ENCODE measurements around the gene PALLD.

Gene PALLD

DNA sequence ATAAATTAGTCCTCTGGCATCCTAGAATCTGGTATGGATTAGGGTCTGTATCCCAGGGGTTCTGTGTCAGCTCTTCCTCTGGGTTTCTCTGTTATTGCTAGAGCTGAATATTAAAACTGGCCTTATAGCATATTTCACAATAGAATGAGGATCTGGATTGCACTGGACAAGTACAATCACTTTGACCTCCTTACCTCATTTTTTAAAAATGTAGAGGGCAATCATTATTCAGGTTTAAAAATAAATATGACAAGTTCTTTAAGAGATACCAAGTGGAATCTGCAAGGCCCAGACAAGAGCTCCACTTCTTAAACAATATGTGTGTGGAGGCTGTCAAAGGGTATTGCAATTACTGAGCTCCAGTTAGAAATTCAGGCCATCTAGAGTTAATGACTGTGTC, 1.4 kb downstream of the PALLD start:
- no peaks in the 10 kb centered on the region for H3K27me3 ChIP-seq (ENCODE audit: insufficient read depth, low read length)
- H3K36me3 ChIP-seq (ENCODE audit: insufficient read depth, low read length), result no peaks in the 10 kb centered on the region
- no peaks in the 10 kb centered on the region for H3K9me3 ChIP-seq (ENCODE audit: insufficient read depth, low read depth, low read length)
- H3K4me3 ChIP-seq (ENCODE audit: low read length), result no peak overlapping the region
- no peak overlapping the region for H3K27ac ChIP-seq (ENCODE audit: low read depth, low read length)
- H3K4me1 ChIP-seq (ENCODE audit: insufficient read depth, low read length), result peaks cover 13% of the 10 kb centered on the region; the same call in 1 of the 2 replicates
- H3K9ac ChIP-seq (ENCODE audit: low read depth, low read length), result no peak overlapping the region

DNA sequence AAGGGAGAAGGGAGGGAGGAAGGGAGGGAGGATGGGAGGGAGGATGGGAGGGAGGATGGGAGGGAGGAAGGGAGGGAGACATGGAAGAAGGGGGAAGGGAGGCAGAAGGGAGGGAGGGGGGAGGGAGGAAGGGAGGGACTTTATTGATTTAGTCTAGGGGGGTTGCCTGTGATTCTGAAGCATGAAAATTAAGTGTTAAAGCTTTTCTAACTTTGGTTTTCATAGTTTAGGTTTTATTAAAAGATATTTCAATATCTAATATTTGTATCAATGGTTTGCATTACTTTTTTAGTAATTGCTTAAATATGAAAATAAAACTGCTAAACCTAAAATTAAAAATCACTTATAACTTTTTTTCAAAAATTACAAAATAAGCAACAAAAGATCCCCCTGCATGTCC, 2.4 kb downstream of the PALLD start:
- Histone ChIP-seq H3K27me3 (ENCODE audit: insufficient read depth, low read length) (no peaks in the 10 kb centered on the region), H3K4me1 (ENCODE audit: insufficient read depth, low read length) (peaks cover 13% of the 10 kb centered on the region; the same call in 1 of the 2 replicates), H3K9me3 (ENCODE audit: insufficient read depth, low read depth, low read length) (no peaks in the 10 kb centered on the region), H3K27ac (ENCODE audit: low read depth, low read length) (no peak overlapping the region), H3K9ac (ENCODE audit: low read depth, low read length) (no peak overlapping the region), H3K4me3 (ENCODE audit: low read length) (no peak overlapping the region), H3K36me3 (ENCODE audit: insufficient read depth, low read length) (no peaks in the 10 kb centered on the region)

GRCh38 chr4:168501407-168501806, 4.6 kb downstream of the PALLD start:
- H3K4me3 ChIP-seq (ENCODE audit: low read length), result no peak overlapping the region
- H3K9ac ChIP-seq (ENCODE audit: low read depth, low read length), result no peak overlapping the region
- H3K4me1 ChIP-seq (ENCODE audit: insufficient read depth, low read length), result peaks cover 13% of the 10 kb centered on the region; the same call in 1 of the 2 replicates
- no peaks in the 10 kb centered on the region for H3K9me3 ChIP-seq (ENCODE audit: insufficient read depth, low read depth, low read length)
- WGBS, result 98% methylated on average over 3 of the region's 3 CpGs
- H3K27me3 ChIP-seq (ENCODE audit: insufficient read depth, low read length), result no peaks in the 10 kb centered on the region
- H3K27ac ChIP-seq (ENCODE audit: low read depth, low read length), result no peak overlapping the region
- no peaks in the 10 kb centered on the region for H3K36me3 ChIP-seq (ENCODE audit: insufficient read depth, low read length)

- no peaks in the 10 kb centered on the region for H3K27me3 ChIP-seq (ENCODE audit: insufficient read depth, low read length)
- no peaks in the 10 kb centered on the region for H3K36me3 ChIP-seq (ENCODE audit: insufficient read depth, low read length)
- H3K4me1 ChIP-seq (ENCODE audit: insufficient read depth, low read length), result peaks cover 10% of the 10 kb centered on the region; the same call in 1 of the 2 replicates
- 87% methylated on average over 6 of the region's 6 CpGs for WGBS
- no peak overlapping the region for H3K4me3 ChIP-seq (ENCODE audit: low read length)
- H3K27ac ChIP-seq (ENCODE audit: low read depth, low read length), result no peak overlapping the region
- no peaks in the 10 kb centered on the region for H3K9me3 ChIP-seq (ENCODE audit: insufficient read depth, low read depth, low read length)
- H3K9ac ChIP-seq (ENCODE audit: low read depth, low read length), result no peak overlapping the region
Observed at GRCh38 chr4:168502861-168503260, 6.0 kb downstream of the PALLD start.

DNA sequence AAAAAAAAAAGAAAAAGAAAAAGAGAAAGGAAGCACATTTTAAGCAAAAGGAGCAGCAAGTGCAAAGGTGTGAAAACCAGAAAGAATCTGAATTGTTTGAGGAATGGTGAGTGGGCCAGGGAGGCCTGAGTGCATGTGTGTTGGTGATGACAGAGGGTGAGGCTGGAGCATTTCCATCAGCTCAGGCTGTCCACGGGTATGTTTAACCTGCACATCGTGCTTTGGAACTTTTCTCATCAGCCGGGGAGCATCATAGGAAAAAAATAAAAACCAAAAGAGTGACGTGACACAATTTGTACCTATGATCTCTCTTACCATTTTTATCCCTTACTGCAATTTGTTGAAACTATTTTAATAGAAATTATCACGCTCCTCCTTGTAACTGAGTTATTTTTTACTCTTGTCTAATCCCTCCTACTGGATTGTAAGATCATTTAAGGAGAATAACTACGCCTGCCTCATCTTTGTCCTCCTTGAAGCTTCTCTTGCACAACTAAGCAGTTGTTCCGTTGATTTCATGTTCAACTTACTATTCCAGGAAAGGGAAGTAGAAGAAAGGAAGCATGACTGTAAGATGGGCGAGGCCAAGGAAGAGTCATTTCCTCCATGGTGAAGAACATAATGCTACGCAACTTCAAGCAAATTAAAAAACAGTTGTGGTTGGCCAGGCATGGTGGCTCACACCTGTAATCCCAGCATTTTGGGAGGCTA, 7.0 kb downstream of the PALLD start:
- Histone ChIP-seq H3K9ac (ENCODE audit: low read depth, low read length) (no peak overlapping the region), H3K27me3 (ENCODE audit: insufficient read depth, low read length) (no peaks in the 10 kb centered on the region), H3K36me3 (ENCODE audit: insufficient read depth, low read length) (no peaks in the 10 kb centered on the region), H3K4me3 (ENCODE audit: low read length) (no peak overlapping the region), H3K4me1 (ENCODE audit: insufficient read depth, low read length) (peaks cover 10% of the 10 kb centered on the region; the same call in 1 of the 2 replicates), H3K27ac (ENCODE audit: low read depth, low read length) (no peak overlapping the region), H3K9me3 (ENCODE audit: insufficient read depth, low read depth, low read length) (no peaks in the 10 kb centered on the region)
- WGBS, result 94% methylated on average over 9 of the region's 9 CpGs

GRCh38 chr4:168504526-168504925, 7.7 kb downstream of the PALLD start:
- Histone ChIP-seq H3K27ac (ENCODE audit: low read depth, low read length) (no peak overlapping the region), H3K4me1 (ENCODE audit: insufficient read depth, low read length) (peaks cover 7% of the 10 kb centered on the region; the same call in 1 of the 2 replicates), H3K9ac (ENCODE audit: low read depth, low read length) (no peak overlapping the region), H3K27me3 (ENCODE audit: insufficient read depth, low read length) (no peaks in the 10 kb centered on the region), H3K36me3 (ENCODE audit: insufficient read depth, low read length) (no peaks in the 10 kb centered on the region), H3K9me3 (ENCODE audit: insufficient read depth, low read depth, low read length) (no peaks in the 10 kb centered on the region), H3K4me3 (ENCODE audit: low read length) (no peak overlapping the region)
- WGBS, result 75% methylated on average over 3 of the region's 3 CpGs

- Histone ChIP-seq H3K4me3 (ENCODE audit: low read length) (no peak overlapping the region), H3K9me3 (ENCODE audit: insufficient read depth, low read depth, low read length) (no peaks in the 10 kb centered on the region), H3K9ac (ENCODE audit: low read depth, low read length) (no peak overlapping the region), H3K27me3 (ENCODE audit: insufficient read depth, low read length) (no peaks in the 10 kb centered on the region), H3K4me1 (ENCODE audit: insufficient read depth, low read length) (no peaks in the 10 kb centered on the region), H3K27ac (ENCODE audit: low read depth, low read length) (no peak overlapping the region), H3K36me3 (ENCODE audit: insufficient read depth, low read length) (no peaks in the 10 kb centered on the region)
- WGBS, result 83% methylated on average over 1 of the region's 1 CpG
Observed at GRCh38 chr4:168506014-168506413, 9.2 kb downstream of the PALLD start.

GRCh38 chr4:168507178-168507815, 10.4 kb downstream of the PALLD start:
- 83% methylated on average over 7 of the region's 7 CpGs for WGBS
- H3K27ac ChIP-seq (ENCODE audit: low read depth, low read length), result no peak overlapping the region

DNA sequence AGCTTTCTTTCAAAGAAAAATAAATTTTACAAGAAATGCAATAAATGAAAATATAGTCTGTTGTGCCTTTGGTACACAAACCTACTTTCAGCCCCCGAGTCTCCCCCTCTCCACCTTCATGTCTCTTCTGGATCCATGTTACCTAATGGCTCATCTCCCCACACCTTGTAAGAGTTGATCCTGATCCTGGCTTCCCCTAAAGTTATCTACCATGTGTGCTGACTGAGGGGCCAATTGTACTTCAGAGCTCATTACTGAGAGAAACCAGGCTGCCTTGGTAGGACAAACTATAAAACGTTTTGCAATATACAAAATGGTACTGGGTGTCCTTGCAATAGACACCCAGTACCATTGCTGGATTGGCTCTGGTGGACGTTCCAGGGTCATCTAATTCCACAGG, 11.8 kb downstream of the PALLD start:
- H3K36me3 ChIP-seq (ENCODE audit: insufficient read depth, low read length), result no peaks in the 10 kb centered on the region
- no peaks in the 10 kb centered on the region for H3K4me1 ChIP-seq (ENCODE audit: insufficient read depth, low read length)
- WGBS, result 82% methylated on average over 3 of the region's 3 CpGs
- no peak overlapping the region for H3K27ac ChIP-seq (ENCODE audit: low read depth, low read length)
- no peak overlapping the region for H3K4me3 ChIP-seq (ENCODE audit: low read length)
- H3K27me3 ChIP-seq (ENCODE audit: insufficient read depth, low read length), result no peaks in the 10 kb centered on the region
- H3K9ac ChIP-seq (ENCODE audit: low read depth, low read length), result no peak overlapping the region
- no peaks in the 10 kb centered on the region for H3K9me3 ChIP-seq (ENCODE audit: insufficient read depth, low read depth, low read length)

More at GRCh38 chr4:168507178-168507815, 10.4 kb downstream of the PALLD start:
- Histone ChIP-seq H3K9me3 (ENCODE audit: insufficient read depth, low read depth, low read length) (no peaks in the 10 kb centered on the region), H3K36me3 (ENCODE audit: insufficient read depth, low read length) (no peaks in the 10 kb centered on the region), H3K27me3 (ENCODE audit: insufficient read depth, low read length) (no peaks in the 10 kb centered on the region), H3K4me1 (ENCODE audit: insufficient read depth, low read length) (no peaks in the 10 kb centered on the region), H3K4me3 (ENCODE audit: low read length) (no peak overlapping the region), H3K9ac (ENCODE audit: low read depth, low read length) (no peak overlapping the region)

GRCh38 chr4:168509786-168510185, 12.9 kb downstream of the PALLD start:
- H3K27ac ChIP-seq (ENCODE audit: low read depth, low read length), result no peak overlapping the region
- no peak overlapping the region for H3K4me3 ChIP-seq (ENCODE audit: low read length)
- no peaks in the 10 kb centered on the region for H3K36me3 ChIP-seq (ENCODE audit: insufficient read depth, low read length)
- H3K4me1 ChIP-seq (ENCODE audit: insufficient read depth, low read length), result no peaks in the 10 kb centered on the region
- WGBS, result 96% methylated on average over 4 of the region's 4 CpGs
- H3K9ac ChIP-seq (ENCODE audit: low read depth, low read length), result no peak overlapping the region
- no peaks in the 10 kb centered on the region for H3K9me3 ChIP-seq (ENCODE audit: insufficient read depth, low read depth, low read length)
- no peaks in the 10 kb centered on the region for H3K27me3 ChIP-seq (ENCODE audit: insufficient read depth, low read length)

- no peaks in the 10 kb centered on the region for H3K27me3 ChIP-seq (ENCODE audit: insufficient read depth, low read length)
- WGBS, result 92% methylated on average over 13 of the region's 13 CpGs
- H3K36me3 ChIP-seq (ENCODE audit: insufficient read depth, low read length), result no peaks in the 10 kb centered on the region
- H3K27ac ChIP-seq (ENCODE audit: low read depth, low read length), result no peak overlapping the region
- H3K4me3 ChIP-seq (ENCODE audit: low read length), result no peak overlapping the region
- H3K9ac ChIP-seq (ENCODE audit: low read depth, low read length), result no peak overlapping the region
- no peaks in the 10 kb centered on the region for H3K9me3 ChIP-seq (ENCODE audit: insufficient read depth, low read depth, low read length)
- H3K4me1 ChIP-seq (ENCODE audit: insufficient read depth, low read length), result no peaks in the 10 kb centered on the region
Observed at GRCh38 chr4:168511780-168512489, 15.1 kb downstream of the PALLD start.
